Measurements from ENCODE around the gene ZNF805.

- TF ChIP-seq POLR2A (IDR thresholded peaks at IDR 0.05) (no peak), CTCF (IDR thresholded peaks at IDR 0.05) (no peak)
Measured at GRCh38 chr19:57249329-57249728, 8.9 kb downstream of the ZNF805 start.

Data from thyroid gland (tissue), 4 donors.